ENCODE data around the gene TTYH3. TPM values are rescaled to one million over a fixed set of nuclear protein-coding genes. Genes with fewer than 3 reads are reported as not detected.

Gene TTYH3
- total RNA-seq, 1 experiment from 2014 or later = 114 TPM

DNA sequence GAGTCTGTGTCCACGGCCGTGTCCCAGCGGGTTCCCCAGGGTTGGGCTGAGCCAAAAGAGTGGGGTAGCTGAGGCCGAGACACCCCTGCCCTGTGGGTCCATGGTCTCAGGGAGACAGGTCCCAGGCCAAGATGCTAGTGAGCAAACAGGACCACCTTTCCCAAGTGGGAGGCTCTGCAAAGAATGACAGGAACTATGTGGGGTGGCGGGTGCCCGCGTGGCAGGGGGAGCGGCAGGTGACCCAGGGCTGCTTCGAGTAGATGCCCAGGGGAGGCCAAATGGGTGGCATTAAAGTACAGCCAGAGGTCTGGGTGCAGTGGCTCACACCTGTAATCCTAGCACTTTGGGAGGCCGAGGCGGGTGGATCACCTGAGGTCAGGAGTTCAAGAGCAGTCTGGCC lies 18.2 kb downstream of the TTYH3 start:
- BruUV-seq (replicated peaks) = no TSS peak
- intact Hi-C loops (cut with micrococcal nuclease; ENCODE audit: unreplicated experiment) = no loop called here

DNA sequence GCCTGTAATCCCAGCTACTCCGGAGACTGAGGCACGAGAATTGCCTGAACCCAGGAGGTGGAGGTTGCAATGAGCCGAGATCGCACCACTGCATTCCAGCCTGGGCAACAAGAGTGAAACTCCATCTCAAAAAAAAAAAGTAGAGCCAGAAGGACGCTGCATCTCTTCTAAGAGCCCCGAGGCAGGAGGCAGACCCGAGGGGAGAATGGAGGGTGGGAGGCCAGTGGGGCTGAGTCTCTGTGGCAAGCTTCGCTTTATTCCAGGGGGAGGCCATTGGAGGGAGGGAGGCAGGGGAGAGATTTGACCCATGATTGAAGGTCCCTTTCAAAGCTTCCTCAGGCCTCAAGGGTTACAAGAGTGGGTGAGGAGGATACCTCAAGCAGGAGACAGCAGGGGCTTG lies 18.7 kb downstream of the TTYH3 start:
- DNase-seq = no peak
- Histone ChIP-seq H3K4me2 (no peak overlapping the region), H3K9me2 (ENCODE audit: insufficient read depth) (no peaks in the 10 kb centered on the region), H3K36me3 (ENCODE audit: low read depth) (no peaks in the 10 kb centered on the region), H3F3A (ENCODE audit: insufficient read depth, low read depth) (peaks cover 3% of the 10 kb centered on the region; the same call in 1 of the 2 replicates), H3K4me1 (replicated peaks; ENCODE audit: insufficient read depth) (no peaks in the 10 kb centered on the region), H3K9me3 (ENCODE audit: insufficient read depth, low read depth) (no peaks in the 10 kb centered on the region), H3K27me3 (ENCODE audit: insufficient read depth, low read depth) (no peaks in the 10 kb centered on the region), H3K79me2 (ENCODE audit: low read depth) (no peaks in the 10 kb centered on the region), H3K27ac (no peak overlapping the region), H3K4me3 (no peak overlapping the region), H2AFZ (no peak overlapping the region), H4K20me1 (ENCODE audit: insufficient read depth) (peaks cover 6% of the 10 kb centered on the region)
- POLR2A ChIA-PET (ENCODE audit: unreplicated experiment) = no interaction called here
- no peak for TF ChIP-seq EZH2 (IDR thresholded peaks at IDR 0.05; ENCODE audit: low read depth)
- TF ChIP-seq, protein P1, sequence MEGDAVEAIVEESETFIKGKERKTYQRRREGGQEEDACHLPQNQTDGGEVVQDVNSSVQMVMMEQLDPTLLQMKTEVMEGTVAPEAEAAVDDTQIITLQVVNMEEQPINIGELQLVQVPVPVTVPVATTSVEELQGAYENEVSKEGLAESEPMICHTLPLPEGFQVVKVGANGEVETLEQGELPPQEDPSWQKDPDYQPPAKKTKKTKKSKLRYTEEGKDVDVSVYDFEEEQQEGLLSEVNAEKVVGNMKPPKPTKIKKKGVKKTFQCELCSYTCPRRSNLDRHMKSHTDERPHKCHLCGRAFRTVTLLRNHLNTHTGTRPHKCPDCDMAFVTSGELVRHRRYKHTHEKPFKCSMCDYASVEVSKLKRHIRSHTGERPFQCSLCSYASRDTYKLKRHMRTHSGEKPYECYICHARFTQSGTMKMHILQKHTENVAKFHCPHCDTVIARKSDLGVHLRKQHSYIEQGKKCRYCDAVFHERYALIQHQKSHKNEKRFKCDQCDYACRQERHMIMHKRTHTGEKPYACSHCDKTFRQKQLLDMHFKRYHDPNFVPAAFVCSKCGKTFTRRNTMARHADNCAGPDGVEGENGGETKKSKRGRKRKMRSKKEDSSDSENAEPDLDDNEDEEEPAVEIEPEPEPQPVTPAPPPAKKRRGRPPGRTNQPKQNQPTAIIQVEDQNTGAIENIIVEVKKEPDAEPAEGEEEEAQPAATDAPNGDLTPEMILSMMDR (conservative IDR thresholded peaks at IDR 0.05) = no peak
- CTCF ChIA-PET = no interaction called here
- no TSS peak for BruUV-seq (replicated peaks)
- intact Hi-C loops (cut with micrococcal nuclease; ENCODE audit: unreplicated experiment) = no loop called here

More for the DNA sequence above, 18.2 kb downstream of the TTYH3 start:
- Histone ChIP-seq H3K4me2 (no peak overlapping the region), H3K9me2 (ENCODE audit: insufficient read depth) (no peaks in the 10 kb centered on the region), H3K4me3 (no peak overlapping the region), H4K20me1 (ENCODE audit: insufficient read depth) (peaks cover 10% of the 10 kb centered on the region), H3K36me3 (ENCODE audit: low read depth) (no peaks in the 10 kb centered on the region), H3K4me1 (replicated peaks; ENCODE audit: insufficient read depth) (no peaks in the 10 kb centered on the region), H2AFZ (no peak overlapping the region), H3K27ac (no peak overlapping the region), H3K27me3 (ENCODE audit: insufficient read depth, low read depth) (no peaks in the 10 kb centered on the region), H3F3A (ENCODE audit: insufficient read depth, low read depth) (peaks cover 3% of the 10 kb centered on the region; the same call in 1 of the 2 replicates), H3K79me2 (ENCODE audit: low read depth) (no peaks in the 10 kb centered on the region), H3K9me3 (ENCODE audit: insufficient read depth, low read depth) (no peaks in the 10 kb centered on the region)
- ChIA-PET POLR2A (ENCODE audit: unreplicated experiment) (no interaction called here), CTCF (no interaction called here)
- DNase-seq = no peak
- TF ChIP-seq, protein P1 (conservative IDR thresholded peaks at IDR 0.05) = no peak
- TF ChIP-seq EZH2 (IDR thresholded peaks at IDR 0.05; ENCODE audit: low read depth) = no peak

DNA sequence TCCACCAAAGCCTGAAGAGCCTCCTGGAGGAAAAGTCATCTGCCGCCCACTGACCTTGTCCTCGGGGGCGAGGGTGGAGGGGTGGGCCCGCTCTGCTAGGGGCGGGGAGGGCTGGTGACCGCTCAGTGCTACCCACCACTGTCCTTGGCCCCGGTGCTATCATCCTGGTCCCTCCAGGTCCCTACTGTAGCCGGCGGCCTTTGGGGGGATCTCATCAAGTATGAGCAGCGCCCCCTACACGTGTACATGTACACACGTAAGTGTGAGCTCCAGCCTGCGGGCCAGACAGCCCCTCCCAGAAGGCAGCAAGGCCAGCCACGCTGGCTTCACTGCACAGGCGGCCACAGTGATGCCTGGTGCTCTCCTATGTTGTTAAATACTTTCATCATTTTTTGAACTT lies 19.6 kb downstream of the TTYH3 start:
- BruUV-seq (replicated peaks) = no TSS peak
- H3K36me3 ChIP-seq (ENCODE audit: low read depth) = no peaks in the 10 kb centered on the region
- no peak overlapping the region for H2AFZ ChIP-seq
- H3K9me3 ChIP-seq (ENCODE audit: insufficient read depth, low read depth) = no peaks in the 10 kb centered on the region
- POLR2A ChIA-PET (ENCODE audit: unreplicated experiment) = no interaction called here
- TF ChIP-seq EZH2 (IDR thresholded peaks at IDR 0.05; ENCODE audit: low read depth) = no peak
- TF ChIP-seq, protein P1 (conservative IDR thresholded peaks at IDR 0.05) = no peak
- no peaks in the 10 kb centered on the region for H3K4me1 ChIP-seq (replicated peaks; ENCODE audit: insufficient read depth)
- peaks cover 3% of the 10 kb centered on the region for H4K20me1 ChIP-seq (ENCODE audit: insufficient read depth)
- H3K4me2 ChIP-seq = no peak overlapping the region
- intact Hi-C loops (cut with micrococcal nuclease; ENCODE audit: unreplicated experiment) = no loop called here
- no peak overlapping the region for H3K27ac ChIP-seq
- DNase-seq = no peak
- H3F3A ChIP-seq (ENCODE audit: insufficient read depth, low read depth) = peaks cover 3% of the 10 kb centered on the region; the same call in 1 of the 2 replicates
- no peak overlapping the region for H3K4me3 ChIP-seq
- H3K27me3 ChIP-seq (ENCODE audit: insufficient read depth, low read depth) = no peaks in the 10 kb centered on the region
- CTCF ChIA-PET = no interaction called here
- no peaks in the 10 kb centered on the region for H3K9me2 ChIP-seq (ENCODE audit: insufficient read depth)
- no peaks in the 10 kb centered on the region for H3K79me2 ChIP-seq (ENCODE audit: low read depth)
